ENCODE results near the gene ARL8B.
"Not testable (repeated sequence)": the region's sequence is repeated elsewhere in the genome, so short reads cannot be mapped to it uniquely, and the experiment has no call there.

ARL8B gene

DNA sequence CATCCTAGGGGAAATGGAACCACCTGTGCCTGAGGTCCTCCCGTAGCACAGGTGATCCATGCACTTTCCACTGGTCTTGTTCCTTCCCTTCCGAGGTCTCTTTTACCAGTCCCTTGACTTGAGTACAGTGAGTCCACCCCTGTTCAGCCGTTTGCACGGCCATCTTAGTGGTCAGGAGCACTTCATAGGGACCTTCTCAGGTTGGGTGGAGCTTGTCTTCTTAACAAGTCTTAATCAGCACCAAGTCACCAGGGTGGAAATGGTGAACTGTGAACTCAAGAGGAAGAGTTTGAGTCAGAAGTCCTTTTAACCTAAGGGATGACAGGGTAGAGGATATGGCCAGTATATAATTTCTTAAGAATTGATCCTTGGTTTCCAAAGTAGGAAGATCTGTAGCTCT lies 21.4 kb downstream of the ARL8B start:
- Histone ChIP-seq H3K23ac (ENCODE audit: low read depth, low read length, poor library complexity) (no peak overlapping the region), H3K18ac (ENCODE audit: low read length) (no peak overlapping the region), H3K9ac (ENCODE audit: low read depth, low read length, poor library complexity) (no peak overlapping the region), H3K27me3 (ENCODE audit: control insufficient read depth in 3 of 3, insufficient read depth in 3 of 3, low read depth in 1 of 3, low read length in 3 of 3) (no peaks in the 10 kb centered on the region), H2BK12ac (ENCODE audit: low read length) (no peak overlapping the region), H4K91ac (ENCODE audit: low read depth, low read length, poor library complexity) (no peak overlapping the region), H2AK5ac (ENCODE audit: low read depth, low read length) (no peak overlapping the region), H2BK5ac (ENCODE audit: low read length) (no peak overlapping the region), H3K36me3 (replicated peaks in 1 of 2; ENCODE audit: control insufficient read depth in 2 of 2, insufficient read depth in 2 of 2, low read length in 2 of 2) (no peaks in the 10 kb centered on the region), H3K27ac (replicated peaks; ENCODE audit: low read length) (no peak overlapping the region), H3K4ac (ENCODE audit: low read length) (no peak overlapping the region), H2AFZ (ENCODE audit: low read length) (no peak overlapping the region), H2BK15ac (ENCODE audit: low read length) (no peak overlapping the region), H4K8ac (ENCODE audit: low read depth, low read length) (no peak overlapping the region), H3K4me1 (ENCODE audit: control insufficient read depth in 2 of 2, insufficient read depth in 1 of 2, low read depth in 1 of 2, low read length in 2 of 2) (no peaks in the 10 kb centered on the region), H3K14ac (ENCODE audit: low read length) (no peak overlapping the region), H2BK120ac (ENCODE audit: low read depth, low read length) (no peak overlapping the region), H3K9me3 (replicated peaks in 1 of 2; ENCODE audit: control insufficient read depth in 2 of 2, insufficient read depth in 1 of 2, low read depth in 1 of 2, low read length in 2 of 2) (peaks cover 4 to 5% of the 10 kb centered on the region in 2 donors), H3K4me2 (ENCODE audit: insufficient read depth, low read length, poor library complexity, severe bottlenecking) (no peak overlapping the region), H3K79me1 (ENCODE audit: low read depth, low read length) (peaks cover 3% of the 10 kb centered on the region), H3K4me3 (ENCODE audit: low read length in 2 of 2) (no peak overlapping the region)
- DNase-seq (ENCODE audit: low spot score), result no peak
- no CpG with 5 or more reads among the region's 4 CpGs for WGBS, 2 donors (ENCODE audit: extremely low coverage in 2 of 2, insufficient read length in 2 of 2, insufficient replicate concordance in 1 of 2)

DNA sequence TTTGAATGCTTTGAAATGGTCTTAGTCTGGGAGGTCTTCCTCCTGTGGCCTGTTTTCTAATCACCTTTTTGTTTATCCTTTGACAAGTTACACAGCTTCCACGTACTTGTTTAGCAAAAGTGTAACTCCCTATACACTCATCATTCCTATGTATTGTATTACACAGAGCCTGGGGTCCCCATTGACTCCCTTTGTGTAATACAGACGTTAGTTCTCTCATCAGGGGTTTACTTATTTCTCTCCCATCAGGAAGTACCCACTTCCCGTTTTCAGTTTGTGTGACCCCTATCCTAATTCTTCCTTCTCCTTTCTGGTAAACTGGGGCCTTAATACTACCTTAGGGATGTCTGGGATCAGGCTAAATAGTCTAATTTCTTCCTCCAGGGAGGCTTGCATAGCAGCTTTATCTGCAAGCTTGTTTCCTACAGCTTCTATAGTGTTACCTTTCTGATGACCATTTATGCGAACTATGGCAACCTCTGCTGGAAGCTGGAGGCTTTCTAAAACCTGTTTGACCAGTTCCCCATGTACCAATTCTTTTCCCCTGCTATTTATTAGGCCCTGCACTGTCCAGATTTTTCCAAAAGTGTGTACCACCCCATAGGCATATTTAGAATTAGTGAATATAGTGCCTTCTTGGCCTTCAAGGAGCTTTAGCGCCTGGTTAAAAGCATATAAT lies 22.4 kb downstream of the ARL8B start:
- H3K4me2 ChIP-seq (ENCODE audit: insufficient read depth, low read length, poor library complexity, severe bottlenecking), result no peak overlapping the region
- WGBS, 2 donors (ENCODE audit: extremely low coverage in 2 of 2, insufficient read length in 2 of 2, insufficient replicate concordance in 1 of 2), result no CpG with 5 or more reads among the region's 5 CpGs
- no peaks in the 10 kb centered on the region for H3K27me3 ChIP-seq (ENCODE audit: control insufficient read depth in 3 of 3, insufficient read depth in 3 of 3, low read depth in 1 of 3, low read length in 3 of 3)
- H2BK120ac ChIP-seq (ENCODE audit: low read depth, low read length), result no peak overlapping the region
- H2AFZ ChIP-seq (ENCODE audit: low read length), result no peak overlapping the region
- H2AK5ac ChIP-seq (ENCODE audit: low read depth, low read length), result no peak overlapping the region
- no peak overlapping the region for H4K91ac ChIP-seq (ENCODE audit: low read depth, low read length, poor library complexity)
- no peak overlapping the region for H3K4me3 ChIP-seq (ENCODE audit: low read length in 2 of 2)
- no peak overlapping the region for H3K18ac ChIP-seq (ENCODE audit: low read length)
- no peak overlapping the region for H2BK12ac ChIP-seq (ENCODE audit: low read length)
- H3K9ac ChIP-seq (ENCODE audit: low read depth, low read length, poor library complexity), result no peak overlapping the region
- no peaks in the 10 kb centered on the region for H3K4me1 ChIP-seq (ENCODE audit: control insufficient read depth in 2 of 2, insufficient read depth in 1 of 2, low read depth in 1 of 2, low read length in 2 of 2)
- no peak overlapping the region for H2BK5ac ChIP-seq (ENCODE audit: low read length)
- no peak overlapping the region for H3K4ac ChIP-seq (ENCODE audit: low read length)
- no peaks in the 10 kb centered on the region for H3K36me3 ChIP-seq (replicated peaks in 1 of 2; ENCODE audit: control insufficient read depth in 2 of 2, insufficient read depth in 2 of 2, low read length in 2 of 2)
- H3K27ac ChIP-seq (replicated peaks; ENCODE audit: low read length), result no peak overlapping the region
- peaks cover 4 to 5% of the 10 kb centered on the region in 2 donors for H3K9me3 ChIP-seq (replicated peaks in 1 of 2; ENCODE audit: control insufficient read depth in 2 of 2, insufficient read depth in 1 of 2, low read depth in 1 of 2, low read length in 2 of 2)
- no peak overlapping the region for H3K14ac ChIP-seq (ENCODE audit: low read length)
- DNase-seq (ENCODE audit: low spot score), result no peak
- H3K23ac ChIP-seq (ENCODE audit: low read depth, low read length, poor library complexity), result no peak overlapping the region
- H2BK15ac ChIP-seq (ENCODE audit: low read length), result no peak overlapping the region
- H4K8ac ChIP-seq (ENCODE audit: low read depth, low read length), result no peak overlapping the region
- H3K79me1 ChIP-seq (ENCODE audit: low read depth, low read length), result peaks cover 8% of the 10 kb centered on the region

DNA sequence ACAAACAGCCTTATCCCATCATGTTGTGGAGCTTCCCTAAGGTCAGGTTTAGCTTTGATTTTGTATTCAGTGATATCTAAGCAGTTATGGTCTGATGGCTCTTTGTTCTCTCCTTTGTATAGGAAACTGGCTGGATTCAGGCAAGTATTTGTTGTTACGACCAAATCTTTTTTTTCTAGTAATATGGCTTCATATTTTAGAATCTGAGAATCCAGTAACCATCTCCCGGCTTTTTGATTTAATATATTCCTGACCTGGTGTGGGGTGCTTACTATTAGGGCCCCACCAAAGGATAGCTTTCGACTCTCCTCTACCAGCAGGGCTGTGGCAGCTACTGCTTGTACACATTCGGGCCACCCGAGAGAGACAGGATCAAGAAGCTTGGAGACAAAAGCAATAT lies 23.0 kb downstream of the ARL8B start:
- Histone ChIP-seq H3K4me3 (ENCODE audit: low read length in 2 of 2) (no peak overlapping the region), H3K14ac (ENCODE audit: low read length) (no peak overlapping the region), H3K27ac (replicated peaks; ENCODE audit: low read length) (no peak overlapping the region), H3K36me3 (replicated peaks in 1 of 2; ENCODE audit: control insufficient read depth in 2 of 2, insufficient read depth in 2 of 2, low read length in 2 of 2) (no peaks in the 10 kb centered on the region), H4K8ac (ENCODE audit: low read depth, low read length) (no peak overlapping the region), H2BK15ac (ENCODE audit: low read length) (no peak overlapping the region), H3K9me3 (replicated peaks in 1 of 2; ENCODE audit: control insufficient read depth in 2 of 2, insufficient read depth in 1 of 2, low read depth in 1 of 2, low read length in 2 of 2) (peaks cover 4 to 5% of the 10 kb centered on the region in 2 donors), H3K9ac (ENCODE audit: low read depth, low read length, poor library complexity) (no peak overlapping the region), H4K91ac (ENCODE audit: low read depth, low read length, poor library complexity) (no peak overlapping the region), H2BK5ac (ENCODE audit: low read length) (no peak overlapping the region), H2BK12ac (ENCODE audit: low read length) (no peak overlapping the region), H3K23ac (ENCODE audit: low read depth, low read length, poor library complexity) (no peak overlapping the region), H2BK120ac (ENCODE audit: low read depth, low read length) (no peak overlapping the region), H2AK5ac (ENCODE audit: low read depth, low read length) (no peak overlapping the region), H2AFZ (ENCODE audit: low read length) (no peak overlapping the region), H3K79me1 (ENCODE audit: low read depth, low read length) (peaks cover 8% of the 10 kb centered on the region), H3K4me1 (ENCODE audit: control insufficient read depth in 2 of 2, insufficient read depth in 1 of 2, low read depth in 1 of 2, low read length in 2 of 2) (no peaks in the 10 kb centered on the region), H3K4me2 (ENCODE audit: insufficient read depth, low read length, poor library complexity, severe bottlenecking) (no peak overlapping the region), H3K27me3 (ENCODE audit: control insufficient read depth in 3 of 3, insufficient read depth in 3 of 3, low read depth in 1 of 3, low read length in 3 of 3) (no peaks in the 10 kb centered on the region), H3K18ac (ENCODE audit: low read length) (no peak overlapping the region), H3K4ac (ENCODE audit: low read length) (no peak overlapping the region)
- DNase-seq (ENCODE audit: low spot score), result no peak
- no CpG with 5 or more reads among the region's 5 CpGs for WGBS, 2 donors (ENCODE audit: extremely low coverage in 2 of 2, insufficient read length in 2 of 2, insufficient replicate concordance in 1 of 2)

DNA sequence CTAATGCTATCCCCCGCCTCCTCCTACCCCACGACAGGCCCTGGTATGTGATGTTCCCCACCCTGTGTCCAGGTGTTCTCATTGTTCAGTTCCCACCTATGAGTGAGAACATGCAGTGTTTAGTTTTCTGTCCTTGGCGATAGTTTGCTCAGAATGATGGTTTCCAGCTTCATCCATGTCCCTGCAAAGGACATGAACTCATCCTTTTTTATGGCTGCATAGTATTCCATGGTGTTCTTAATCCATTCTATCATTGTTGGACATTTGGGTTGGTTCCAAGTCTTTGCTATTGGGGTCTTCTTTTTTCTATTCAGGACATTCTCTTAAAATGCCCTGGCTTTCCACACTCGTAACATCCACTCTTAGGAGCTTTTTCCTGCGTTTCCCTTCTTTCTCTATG lies 25.1 kb downstream of the ARL8B start:
- H3K4ac ChIP-seq (ENCODE audit: low read length); H3K4me1 ChIP-seq (ENCODE audit: control insufficient read depth in 2 of 2, insufficient read depth in 1 of 2, low read depth in 1 of 2, low read length in 2 of 2); H3K18ac ChIP-seq (ENCODE audit: low read length); H3K27ac ChIP-seq (replicated peaks; ENCODE audit: low read length); H2BK12ac ChIP-seq (ENCODE audit: low read length); H3K27me3 ChIP-seq (ENCODE audit: control insufficient read depth in 3 of 3, insufficient read depth in 3 of 3, low read depth in 1 of 3, low read length in 3 of 3); H3K9me3 ChIP-seq (replicated peaks in 1 of 2; ENCODE audit: control insufficient read depth in 2 of 2, insufficient read depth in 1 of 2, low read depth in 1 of 2, low read length in 2 of 2); H2BK120ac ChIP-seq (ENCODE audit: low read depth, low read length); H4K8ac ChIP-seq (ENCODE audit: low read depth, low read length); DNase-seq (ENCODE audit: low spot score); H2BK5ac ChIP-seq (ENCODE audit: low read length); H3K4me2 ChIP-seq (ENCODE audit: insufficient read depth, low read length, poor library complexity, severe bottlenecking); H3K14ac ChIP-seq (ENCODE audit: low read length); H2BK15ac ChIP-seq (ENCODE audit: low read length); H2AFZ ChIP-seq (ENCODE audit: low read length); H2AK5ac ChIP-seq (ENCODE audit: low read depth, low read length); H4K91ac ChIP-seq (ENCODE audit: low read depth, low read length, poor library complexity); H3K79me1 ChIP-seq (ENCODE audit: low read depth, low read length); H3K36me3 ChIP-seq (replicated peaks in 1 of 2; ENCODE audit: control insufficient read depth in 2 of 2, insufficient read depth in 2 of 2, low read length in 2 of 2); H3K4me3 ChIP-seq (ENCODE audit: low read length in 2 of 2); H3K23ac ChIP-seq (ENCODE audit: low read depth, low read length, poor library complexity): not testable (repeated sequence)
- WGBS, 2 donors (ENCODE audit: extremely low coverage in 2 of 2, insufficient read length in 2 of 2, insufficient replicate concordance in 1 of 2), result no CpG with 5 or more reads among the region's 5 CpGs
- H3K9ac ChIP-seq (ENCODE audit: low read depth, low read length, poor library complexity), result peak overlapping the region; percentile 13

Data from neuronal stem cell (in vitro differentiated cells).